Liver (tissue), 9 donors: ENCODE data around the gene CYP20A1. TPM values are rescaled to one million over a fixed set of nuclear protein-coding genes. Genes with fewer than 3 reads are reported as not detected.

Experiments used
- DNase-seq: peaks from one replicate; pipeline ENCODE4 v3.0.0-alpha.2; 2017; ENCODE audit warnings: low spot score
- H3K27ac ChIP-seq, 2 donors: one replicate each; pipeline ENCODE4 v1.7.0; 2013; ENCODE audit warnings: inconsistent platforms in 2 of 2, low read length in 2 of 2, control low read depth in 1 of 2, low read depth in 1 of 2, mild to moderate bottlenecking in 1 of 2
- H3K27me3 ChIP-seq, 4 donors: one replicate each; pipeline versions ENCODE4 v1.6.1 to v1.7.0; 2013; ENCODE audit warnings: low read length in 3 of 4, inconsistent platforms in 1 of 4, mild to moderate bottlenecking in 1 of 4, moderate library complexity in 1 of 4; ENCODE audit not compliant: control insufficient read depth in 4 of 4, insufficient read depth in 4 of 4
- H3K36me3 ChIP-seq, 4 donors: one replicate each; pipeline versions ENCODE4 v1.6.1 to v1.7.0; 2013; ENCODE audit warnings: low read length in 3 of 4, mild to moderate bottlenecking in 3 of 4, low read depth in 1 of 4, moderate library complexity in 1 of 4; ENCODE audit not compliant: control insufficient read depth in 4 of 4, insufficient read depth in 3 of 4
- H3K4me1 ChIP-seq, 4 donors: one replicate each; pipeline versions ENCODE4 v1.6.1 to v1.7.0; 2013; ENCODE audit warnings: low read length in 3 of 4, mild to moderate bottlenecking in 3 of 4, moderate library complexity in 1 of 4; ENCODE audit not compliant: control insufficient read depth in 4 of 4, insufficient read depth in 4 of 4
- H3K4me3 ChIP-seq, 3 donors: one replicate each; pipeline versions ENCODE4 v1.6.1 to v1.7.0; 2013; ENCODE audit warnings: low read length in 3 of 3, control low read depth in 1 of 3, low read depth in 1 of 3, mild to moderate bottlenecking in 1 of 3
- H3K9ac ChIP-seq, 2 donors: one replicate each; pipeline ENCODE4 v1.7.0; 2013; ENCODE audit warnings: low read length in 2 of 2, mild to moderate bottlenecking in 2 of 2, moderate library complexity in 2 of 2, control low read depth in 1 of 2, low read depth in 1 of 2
- H3K9me3 ChIP-seq, 4 donors: one replicate each; pipeline versions ENCODE4 v1.6.1 to v1.7.0; 2013; ENCODE audit warnings: low read length in 3 of 4; ENCODE audit not compliant: control insufficient read depth in 4 of 4
- EGR1 ChIP-seq, 2 donors: IDR thresholded peaks; 2 replicates each; pipeline ENCODE4 v1.6.1; 2016 to 2018; ENCODE audit warnings: antibody characterized with exemption in 2 of 2, low read depth in 2 of 2
- GABPA ChIP-seq, 2 donors: IDR thresholded peaks in 1 of 2; conservative IDR thresholded peaks in 1 of 2; 2 replicates each; pipeline ENCODE4 v1.6.1; 2016; ENCODE audit warnings: antibody characterized with exemption in 2 of 2, mild to moderate bottlenecking in 1 of 2, moderate library complexity in 1 of 2
- HNF4G ChIP-seq: IDR thresholded peaks from 2 replicates; pipeline ENCODE4 v1.6.1; 2016; ENCODE audit warnings: antibody characterized with exemption
- JUND ChIP-seq, 2 donors: IDR thresholded peaks; 2 replicates each; pipeline ENCODE4 v1.6.1; 2016; ENCODE audit warnings: antibody characterized with exemption in 2 of 2
- NR2F2 ChIP-seq: IDR thresholded peaks from 2 replicates; pipeline ENCODE4 v1.6.1; 2016; ENCODE audit warnings: antibody characterized with exemption
- RAD21 ChIP-seq, 2 donors: IDR thresholded peaks; 2 replicates each; pipeline ENCODE4 v1.6.1; 2016; ENCODE audit warnings: antibody characterized with exemption in 2 of 2, mild to moderate bottlenecking in 2 of 2
- RXRA ChIP-seq, 2 donors: IDR thresholded peaks; 2 replicates each; pipeline ENCODE4 v1.6.1; 2017 to 2018; ENCODE audit warnings: antibody characterized with exemption in 2 of 2, mild to moderate bottlenecking in 1 of 2
- SP1 ChIP-seq: IDR thresholded peaks from 2 replicates; pipeline ENCODE4 v1.6.1; 2018; ENCODE audit warnings: antibody characterized with exemption, mild to moderate bottlenecking
- TAF1 ChIP-seq: conservative IDR thresholded peaks from 2 replicates; pipeline ENCODE4 v1.6.1; 2016; ENCODE audit warnings: antibody characterized with exemption, mild to moderate bottlenecking
- YY1 ChIP-seq: IDR thresholded peaks from 2 replicates; pipeline ENCODE4 v1.6.1; 2016; ENCODE audit warnings: antibody characterized with exemption, mild to moderate bottlenecking
- WGBS: extraction: QIAGEN DNeasy Blood & Tissue Kit; methylation state at CpG from one replicate; pipeline ENCODE4 v1.1.7; 2013; 5-methylcytosine and 5-hydroxymethylcytosine counted together
- polyA plus RNA-seq, 2 donors: library from polyadenylated mRNA; stranded (reverse) in 1 of 2; unstranded in 1 of 2; fragments of 200-250 nt in 1 of 2; fragments of >200 nt in 1 of 2; fragmentation: Nextera tagmentation in 1 of 2; extraction: Ambion mirVana in 1 of 2; gene quantifications; one replicate each; pipeline versions ENCODE4 v1.2.1 to v1.2.3, GENCODE V29; 2013 to 2015
- total RNA-seq, 2 donors: library from RNA; depleted of rRNA; stranded (reverse); fragments of >200 nt; gene quantifications; one replicate each; pipeline ENCODE4 v1.2.3, GENCODE V29; 2014
- TF ChIP-seq, protein P1 (sequence below): IDR thresholded peaks from 2 replicates; pipeline ENCODE4 v1.6.1; 2016; ENCODE audit warnings: antibody characterized with exemption, mild to moderate bottlenecking
- TF ChIP-seq, protein P2 (sequence below): IDR thresholded peaks from 2 replicates; pipeline ENCODE4 v1.6.1; 2016; ENCODE audit warnings: antibody characterized with exemption
- TF ChIP-seq, protein P3 (sequence below): IDR thresholded peaks from 2 replicates; pipeline ENCODE4 v1.6.1; 2016; ENCODE audit warnings: antibody characterized with exemption
- donor health status: healthy.
- donor health status: healthy.
- donor health status: healthy.
- donor health status: healthy.
- donor health status: healthy.

CYP20A1 gene
- total and polyA plus RNA-seq, 4 donors = 5.0 to 22.7 (median 16.1) TPM

DNA sequence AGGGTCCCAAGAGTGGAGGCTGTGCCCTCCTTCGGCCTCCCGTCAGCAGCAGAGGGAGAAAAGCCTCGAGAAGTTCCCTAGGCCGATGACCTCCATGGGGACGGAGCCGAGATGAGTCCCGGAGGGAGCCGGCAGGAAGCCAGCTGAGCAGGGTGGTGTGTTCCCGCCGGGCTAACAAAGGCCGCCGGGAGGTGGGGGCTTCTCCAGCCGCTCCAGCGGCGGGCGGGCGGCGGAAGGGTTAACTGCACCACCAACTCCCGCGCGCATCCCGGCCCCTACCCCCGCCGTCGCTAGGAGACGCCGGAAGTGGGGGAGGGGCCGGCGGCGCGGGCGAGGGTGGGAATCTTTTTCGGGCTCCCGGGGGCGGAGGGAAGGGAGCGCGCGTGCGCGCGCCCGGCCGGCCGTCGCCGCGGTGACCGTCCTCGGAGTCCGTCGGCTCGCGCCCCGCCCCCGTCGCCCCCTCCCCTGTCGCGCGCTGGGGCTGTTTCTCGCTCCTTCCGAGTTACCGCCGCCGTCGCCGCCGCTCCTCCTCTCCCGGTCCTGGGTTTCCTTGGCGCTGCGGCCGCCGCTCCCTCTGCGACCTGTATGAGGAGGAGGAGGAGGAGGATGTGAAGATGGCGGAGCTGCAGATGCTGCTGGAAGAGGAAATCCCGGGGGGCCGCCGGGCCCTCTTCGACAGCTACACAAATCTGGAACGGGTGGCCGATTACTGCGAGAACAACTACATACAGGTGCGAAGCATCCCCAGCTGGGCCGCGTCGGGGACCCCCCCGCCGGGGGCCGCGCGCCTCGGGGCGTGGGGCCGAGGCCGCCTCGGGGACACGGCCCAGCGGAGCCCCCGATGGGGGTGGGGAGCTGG lies 89.3 kb downstream of the CYP20A1 start, which contains the start of gene ABI2:
TSS of gene ABI2 (plus strand) at position 494 of the 859 bp plus-strand sequence. CDS start at position 615, 121 bp downstream.
- TF ChIP-seq GABPA (IDR thresholded peaks at IDR 0.05 in 1 of 2, conservative IDR thresholded peaks at IDR 0.05 in 1 of 2) = peak in 1 of 2 donors; percentile 58
- TF ChIP-seq, protein P1, sequence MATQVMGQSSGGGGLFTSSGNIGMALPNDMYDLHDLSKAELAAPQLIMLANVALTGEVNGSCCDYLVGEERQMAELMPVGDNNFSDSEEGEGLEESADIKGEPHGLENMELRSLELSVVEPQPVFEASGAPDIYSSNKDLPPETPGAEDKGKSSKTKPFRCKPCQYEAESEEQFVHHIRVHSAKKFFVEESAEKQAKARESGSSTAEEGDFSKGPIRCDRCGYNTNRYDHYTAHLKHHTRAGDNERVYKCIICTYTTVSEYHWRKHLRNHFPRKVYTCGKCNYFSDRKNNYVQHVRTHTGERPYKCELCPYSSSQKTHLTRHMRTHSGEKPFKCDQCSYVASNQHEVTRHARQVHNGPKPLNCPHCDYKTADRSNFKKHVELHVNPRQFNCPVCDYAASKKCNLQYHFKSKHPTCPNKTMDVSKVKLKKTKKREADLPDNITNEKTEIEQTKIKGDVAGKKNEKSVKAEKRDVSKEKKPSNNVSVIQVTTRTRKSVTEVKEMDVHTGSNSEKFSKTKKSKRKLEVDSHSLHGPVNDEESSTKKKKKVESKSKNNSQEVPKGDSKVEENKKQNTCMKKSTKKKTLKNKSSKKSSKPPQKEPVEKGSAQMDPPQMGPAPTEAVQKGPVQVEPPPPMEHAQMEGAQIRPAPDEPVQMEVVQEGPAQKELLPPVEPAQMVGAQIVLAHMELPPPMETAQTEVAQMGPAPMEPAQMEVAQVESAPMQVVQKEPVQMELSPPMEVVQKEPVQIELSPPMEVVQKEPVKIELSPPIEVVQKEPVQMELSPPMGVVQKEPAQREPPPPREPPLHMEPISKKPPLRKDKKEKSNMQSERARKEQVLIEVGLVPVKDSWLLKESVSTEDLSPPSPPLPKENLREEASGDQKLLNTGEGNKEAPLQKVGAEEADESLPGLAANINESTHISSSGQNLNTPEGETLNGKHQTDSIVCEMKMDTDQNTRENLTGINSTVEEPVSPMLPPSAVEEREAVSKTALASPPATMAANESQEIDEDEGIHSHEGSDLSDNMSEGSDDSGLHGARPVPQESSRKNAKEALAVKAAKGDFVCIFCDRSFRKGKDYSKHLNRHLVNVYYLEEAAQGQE = no peak
- TF ChIP-seq RAD21 (IDR thresholded peaks at IDR 0.05) = peak in 1 of 2 donors; percentile 8
- no peak for TF ChIP-seq YY1
- peak; percentile 28 to 45 for TF ChIP-seq EGR1 (IDR thresholded peaks at IDR 0.05; ENCODE audit: low read depth in 2 of 2)
- TF ChIP-seq RXRA (IDR thresholded peaks at IDR 0.05) = peak; percentile 46 to 66
- TF ChIP-seq NR2F2 = peak; percentile 5
- H3K27ac ChIP-seq = peak within 1 kb of the TSS; percentile 63 to 78
- WGBS = under 1% methylated on average over 98 of the region's 98 CpGs

DNA sequence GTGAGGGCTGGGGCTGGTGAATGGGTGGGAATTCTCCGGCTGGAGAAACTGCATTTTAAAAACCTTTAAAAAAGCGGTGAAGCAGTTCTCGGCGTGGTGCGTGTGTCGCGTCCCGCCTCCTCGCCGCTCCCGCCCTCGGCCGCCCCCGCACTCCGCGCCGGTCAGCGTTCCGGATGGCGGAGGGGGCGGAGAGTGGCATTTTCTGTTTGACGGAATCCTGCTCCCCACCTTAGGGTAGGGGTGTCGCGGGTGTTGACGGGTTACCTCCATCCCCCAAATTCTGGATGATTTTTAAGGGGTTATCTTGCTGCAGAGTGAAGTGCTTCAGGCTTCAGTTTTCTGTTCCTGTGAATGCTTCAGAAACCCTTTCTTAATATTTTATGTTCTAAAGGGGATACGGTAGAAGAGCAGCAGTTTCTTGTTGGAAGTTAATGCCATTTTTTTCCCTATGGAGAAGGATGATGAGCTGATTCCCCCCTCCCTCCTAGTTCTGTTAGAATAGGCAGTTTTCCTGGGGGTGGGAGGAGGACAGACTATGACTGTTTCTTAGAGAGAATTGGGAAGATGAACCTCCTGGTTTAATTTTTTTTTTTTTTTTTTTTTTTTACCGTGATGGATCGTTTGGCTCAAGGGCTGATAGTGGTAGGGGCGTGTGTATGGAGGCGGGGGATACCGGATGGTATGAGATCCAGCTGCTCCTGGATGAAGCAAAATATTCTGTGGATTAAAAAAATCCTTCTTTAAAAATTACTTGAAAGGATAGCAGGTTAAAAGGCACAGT lies 90.1 kb downstream of the CYP20A1 start:
- H3K36me3 ChIP-seq = no peaks in the 10 kb centered on the region
- peak overlapping the region; percentile 74 to 100 (median 90) for H3K4me3 ChIP-seq
- 3% methylated on average over 31 of the region's 31 CpGs for WGBS
- DNase-seq = peak; percentile 51
- TF ChIP-seq EGR1 (IDR thresholded peaks at IDR 0.05; ENCODE audit: low read depth in 2 of 2) (peak; percentile 96 to 98), GABPA (IDR thresholded peaks at IDR 0.05 in 1 of 2, conservative IDR thresholded peaks at IDR 0.05 in 1 of 2) (no peak), TAF1 (no peak)
- H3K4me1 ChIP-seq = peaks cover 3 to 13% (median 9%) of the 10 kb centered on the region in 4 donors
- H3K9me3 ChIP-seq = no peaks in the 10 kb centered on the region
- peak overlapping the region; percentile 56 to 84 for H3K9ac ChIP-seq
- peak overlapping the region; percentile 63 to 78 for H3K27ac ChIP-seq
- no peaks in the 10 kb centered on the region for H3K27me3 ChIP-seq

More for the DNA sequence above, 89.3 kb downstream of the CYP20A1 start, which contains the start of gene ABI2:
- Histone ChIP-seq H3K9ac (peak within 1 kb of the TSS; percentile 56 to 84), H3K27me3 (no peaks in the 10 kb centered on the region), H3K4me3 (peak within 1 kb of the TSS; percentile 74 to 100 (median 90)), H3K36me3 (no peaks in the 10 kb centered on the region), H3K4me1 (peaks cover 3 to 13% (median 9%) of the 10 kb centered on the region in 4 donors), H3K9me3 (no peaks in the 10 kb centered on the region)
- peak; percentile 86 for DNase-seq

DNA sequence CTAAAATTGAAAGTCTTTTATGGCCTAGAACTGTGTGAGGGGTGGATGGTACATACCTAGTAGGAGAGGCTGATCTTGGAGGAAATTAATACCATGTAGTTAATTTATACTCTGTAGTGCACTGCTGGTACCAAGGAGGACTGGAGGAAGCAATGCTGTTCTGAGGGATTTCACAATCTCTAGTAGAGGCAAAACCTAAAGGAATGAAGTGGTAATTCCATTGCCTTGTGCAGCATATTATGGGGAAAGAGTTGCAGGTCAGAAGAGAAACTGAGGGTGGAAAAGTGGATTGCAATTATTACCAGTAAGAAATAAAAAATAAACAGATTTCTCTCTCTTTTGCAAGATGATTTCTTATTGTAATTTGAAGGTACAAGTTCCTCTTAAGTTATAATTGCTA lies 91.6 kb downstream of the CYP20A1 start:
- Histone ChIP-seq H3K4me1 (peaks cover 3 to 13% (median 9%) of the 10 kb centered on the region in 4 donors), H3K4me3 (no peak overlapping the region), H3K36me3 (no peaks in the 10 kb centered on the region), H3K27ac (no peak overlapping the region), H3K27me3 (no peaks in the 10 kb centered on the region), H3K9me3 (no peaks in the 10 kb centered on the region), H3K9ac (no peak overlapping the region)
- no peak for DNase-seq
- TF ChIP-seq RXRA (IDR thresholded peaks at IDR 0.05) (no peak), SP1 (no peak), JUND (IDR thresholded peaks at IDR 0.05) (no peak), EGR1 (IDR thresholded peaks at IDR 0.05; ENCODE audit: low read depth in 2 of 2) (no peak), HNF4G (no peak), GABPA (IDR thresholded peaks at IDR 0.05 in 1 of 2, conservative IDR thresholded peaks at IDR 0.05 in 1 of 2) (no peak)
- TF ChIP-seq, protein P2, sequence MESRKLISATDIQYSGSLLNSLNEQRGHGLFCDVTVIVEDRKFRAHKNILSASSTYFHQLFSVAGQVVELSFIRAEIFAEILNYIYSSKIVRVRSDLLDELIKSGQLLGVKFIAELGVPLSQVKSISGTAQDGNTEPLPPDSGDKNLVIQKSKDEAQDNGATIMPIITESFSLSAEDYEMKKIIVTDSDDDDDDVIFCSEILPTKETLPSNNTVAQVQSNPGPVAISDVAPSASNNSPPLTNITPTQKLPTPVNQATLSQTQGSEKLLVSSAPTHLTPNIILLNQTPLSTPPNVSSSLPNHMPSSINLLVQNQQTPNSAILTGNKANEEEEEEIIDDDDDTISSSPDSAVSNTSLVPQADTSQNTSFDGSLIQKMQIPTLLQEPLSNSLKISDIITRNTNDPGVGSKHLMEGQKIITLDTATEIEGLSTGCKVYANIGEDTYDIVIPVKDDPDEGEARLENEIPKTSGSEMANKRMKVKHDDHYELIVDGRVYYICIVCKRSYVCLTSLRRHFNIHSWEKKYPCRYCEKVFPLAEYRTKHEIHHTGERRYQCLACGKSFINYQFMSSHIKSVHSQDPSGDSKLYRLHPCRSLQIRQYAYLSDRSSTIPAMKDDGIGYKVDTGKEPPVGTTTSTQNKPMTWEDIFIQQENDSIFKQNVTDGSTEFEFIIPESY = no peak
- TF ChIP-seq, protein P1 = no peak
- TF ChIP-seq, protein P3, sequence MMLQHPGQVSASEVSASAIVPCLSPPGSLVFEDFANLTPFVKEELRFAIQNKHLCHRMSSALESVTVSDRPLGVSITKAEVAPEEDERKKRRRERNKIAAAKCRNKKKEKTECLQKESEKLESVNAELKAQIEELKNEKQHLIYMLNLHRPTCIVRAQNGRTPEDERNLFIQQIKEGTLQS = no peak
